Tibial nerve (tissue), 4 donors: ENCODE measurements around the gene NEUROG2.

Experiments used
- CTCF ChIP-seq, 5 experiments: fragments of 200-600 bp in 3 of 5; fragments of 450-650 bp in 2 of 5; sonication (generic) in 3 of 5; IDR thresholded peaks; one replicate each; pipeline ENCODE4 v1.5.1; 2016 to 2019; ENCODE audit warnings: antibody characterized with exemption in 5 of 5, mild to moderate bottlenecking in 3 of 5, moderate library complexity in 2 of 5
- EP300 ChIP-seq, 2 donors: sonication (generic); formaldehyde crosslinking; IDR thresholded peaks; one replicate each; pipeline ENCODE4 v1.6.1; 2017; ENCODE audit warnings: antibody characterized with exemption in 2 of 2, mild to moderate bottlenecking in 1 of 2
- POLR2A ChIP-seq, 2 donors: fragments of 450-650 bp; IDR thresholded peaks; one replicate each; pipeline ENCODE4 v1.6.1; 2017; ENCODE audit warnings: antibody characterized with exemption in 2 of 2, mild to moderate bottlenecking in 2 of 2, moderate library complexity in 2 of 2

GRCh38 chr4:112517067-112517634, 1.2 kb upstream of the NEUROG2 start:
- TF ChIP-seq POLR2A (IDR thresholded peaks at IDR 0.05), result no peak
- no peak for TF ChIP-seq CTCF (IDR thresholded peaks at IDR 0.05)
- TF ChIP-seq EP300 (IDR thresholded peaks at IDR 0.05), result no peak
